Fibroblast of mammary gland (primary cell): ENCODE data around the gene ROGDI.

Experiments
- DNase-seq: peaks from one replicate; pipeline ENCODE4 v3.0.0-alpha.2; 2010; ENCODE audit warnings: low read depth
- H3K4me3 ChIP-seq: 2 replicates; pipeline ENCODE4 v1.5.1; 2011; ENCODE audit warnings: low read depth, mild to moderate bottlenecking, low read length, moderate library complexity; ENCODE audit not compliant: control insufficient read depth
- TF ChIP-seq, protein P1 (sequence below): conservative IDR thresholded peaks from 2 replicates; pipeline ENCODE4 v1.5.1; 2011; ENCODE audit warnings: low read depth, low read length, inconsistent platforms; ENCODE audit not compliant: control insufficient read depth, insufficient read depth

ROGDI gene

DNA sequence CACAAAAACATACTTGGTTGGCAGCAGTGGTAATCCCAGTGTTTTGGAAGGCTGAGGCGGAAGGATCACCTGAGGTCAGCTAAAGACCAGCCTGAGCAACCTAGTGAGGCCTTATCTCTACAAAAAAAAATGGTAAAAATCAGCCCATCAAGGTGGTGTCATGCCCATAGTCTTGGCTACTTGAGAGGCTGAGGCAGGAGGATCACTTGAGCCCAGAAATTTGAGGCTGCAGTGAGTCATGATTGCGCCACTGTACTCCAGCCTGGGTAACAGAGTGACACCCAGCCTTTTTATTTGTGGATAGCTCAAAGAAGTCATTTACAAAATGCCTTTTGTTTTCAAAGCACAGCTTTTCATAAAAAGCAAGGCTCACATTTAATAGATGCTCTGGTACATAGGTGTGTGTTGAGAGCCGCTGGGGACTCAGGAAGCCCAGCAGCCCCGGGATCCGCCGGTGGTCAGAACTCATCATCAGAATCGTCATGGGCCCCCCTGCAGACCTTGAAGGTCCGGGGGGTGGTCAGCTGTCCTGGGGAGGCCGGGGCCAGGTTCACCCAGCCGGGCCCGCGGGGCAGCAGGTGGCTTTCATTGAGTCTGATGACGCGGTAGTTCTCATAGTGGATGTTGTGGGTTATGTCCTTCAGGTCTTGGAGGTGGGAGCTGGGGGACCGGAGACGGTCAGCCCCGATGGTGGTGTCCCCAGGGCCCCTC, 24.9 kb downstream of the ROGDI start:
- no peak overlapping the region for H3K4me3 ChIP-seq
- DNase-seq, result no peak
- TF ChIP-seq, protein P1, sequence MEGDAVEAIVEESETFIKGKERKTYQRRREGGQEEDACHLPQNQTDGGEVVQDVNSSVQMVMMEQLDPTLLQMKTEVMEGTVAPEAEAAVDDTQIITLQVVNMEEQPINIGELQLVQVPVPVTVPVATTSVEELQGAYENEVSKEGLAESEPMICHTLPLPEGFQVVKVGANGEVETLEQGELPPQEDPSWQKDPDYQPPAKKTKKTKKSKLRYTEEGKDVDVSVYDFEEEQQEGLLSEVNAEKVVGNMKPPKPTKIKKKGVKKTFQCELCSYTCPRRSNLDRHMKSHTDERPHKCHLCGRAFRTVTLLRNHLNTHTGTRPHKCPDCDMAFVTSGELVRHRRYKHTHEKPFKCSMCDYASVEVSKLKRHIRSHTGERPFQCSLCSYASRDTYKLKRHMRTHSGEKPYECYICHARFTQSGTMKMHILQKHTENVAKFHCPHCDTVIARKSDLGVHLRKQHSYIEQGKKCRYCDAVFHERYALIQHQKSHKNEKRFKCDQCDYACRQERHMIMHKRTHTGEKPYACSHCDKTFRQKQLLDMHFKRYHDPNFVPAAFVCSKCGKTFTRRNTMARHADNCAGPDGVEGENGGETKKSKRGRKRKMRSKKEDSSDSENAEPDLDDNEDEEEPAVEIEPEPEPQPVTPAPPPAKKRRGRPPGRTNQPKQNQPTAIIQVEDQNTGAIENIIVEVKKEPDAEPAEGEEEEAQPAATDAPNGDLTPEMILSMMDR, result no peak

DNA sequence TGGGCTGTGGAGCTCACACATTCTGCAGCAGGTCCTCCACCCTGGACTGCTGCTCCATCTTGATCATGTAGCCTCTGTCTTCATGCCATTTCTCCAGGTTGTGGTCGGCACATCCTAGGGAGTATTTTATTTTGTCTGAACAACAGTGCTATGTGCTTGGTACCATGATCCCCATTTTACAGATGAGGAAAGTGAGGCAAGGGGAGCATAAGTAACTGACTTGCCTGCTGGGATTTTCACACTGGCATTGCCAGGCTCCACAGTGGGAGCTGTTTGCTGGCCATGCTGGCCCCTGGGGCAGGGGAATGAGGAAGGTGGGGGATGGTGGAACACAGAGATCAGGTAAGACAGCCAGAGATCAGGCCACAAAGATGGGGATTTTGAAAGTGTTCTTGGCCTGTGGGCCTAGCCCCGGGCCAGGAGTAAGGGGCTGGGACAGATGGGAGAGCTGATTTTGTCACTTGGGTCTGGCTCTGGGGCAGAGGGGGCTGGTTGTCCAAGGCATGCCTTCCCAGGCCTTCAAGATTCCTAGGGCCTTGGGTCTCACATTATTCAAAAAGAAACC, 26.2 kb downstream of the ROGDI start:
- TF ChIP-seq, protein P1, result no peak
- no peak overlapping the region for H3K4me3 ChIP-seq
- DNase-seq, result no peak

DNA sequence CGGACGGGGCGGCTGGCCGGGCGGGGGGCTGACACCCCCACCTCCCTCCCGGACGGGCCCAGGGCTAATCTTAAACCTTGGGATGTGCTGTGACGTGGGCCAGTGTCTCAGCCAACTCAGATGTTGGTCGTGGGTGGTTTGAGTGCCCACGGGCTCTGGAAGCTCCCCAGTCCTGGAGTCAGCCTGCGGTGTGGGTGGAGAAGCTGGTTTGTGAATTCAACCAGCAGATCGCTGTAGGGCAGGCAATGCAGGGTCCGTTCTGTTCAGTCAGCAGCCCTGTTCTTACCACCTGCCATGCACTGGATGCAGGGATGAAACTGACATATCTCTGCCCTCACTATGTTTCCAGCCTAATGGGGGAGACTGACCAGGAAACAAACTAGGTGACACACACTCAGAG, 27.4 kb downstream of the ROGDI start:
- no peak overlapping the region for H3K4me3 ChIP-seq
- TF ChIP-seq, protein P1, result no peak
- DNase-seq, result no peak

DNA sequence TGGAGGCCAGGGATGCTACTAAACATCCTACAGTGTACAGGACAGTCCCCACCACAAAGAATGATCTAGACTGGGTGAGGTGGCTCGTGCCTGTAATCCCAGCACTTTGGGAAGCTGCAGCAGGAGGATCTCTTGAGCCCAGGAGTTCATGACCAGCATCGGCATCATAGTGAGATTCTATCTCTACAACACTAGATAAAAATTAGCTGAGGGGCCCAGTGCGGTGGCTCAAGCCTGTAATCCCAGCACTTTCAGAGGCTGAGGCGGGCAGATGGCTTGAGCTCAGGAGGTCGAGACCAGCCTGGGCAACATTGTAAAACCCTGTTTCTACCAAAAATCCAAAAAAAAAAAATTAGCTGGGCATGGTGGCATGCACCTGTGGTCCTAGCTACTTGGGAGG, 30.1 kb downstream of the ROGDI start:
- no peak for DNase-seq
- H3K4me3 ChIP-seq, result no peak overlapping the region
- TF ChIP-seq, protein P1, result no peak

DNA sequence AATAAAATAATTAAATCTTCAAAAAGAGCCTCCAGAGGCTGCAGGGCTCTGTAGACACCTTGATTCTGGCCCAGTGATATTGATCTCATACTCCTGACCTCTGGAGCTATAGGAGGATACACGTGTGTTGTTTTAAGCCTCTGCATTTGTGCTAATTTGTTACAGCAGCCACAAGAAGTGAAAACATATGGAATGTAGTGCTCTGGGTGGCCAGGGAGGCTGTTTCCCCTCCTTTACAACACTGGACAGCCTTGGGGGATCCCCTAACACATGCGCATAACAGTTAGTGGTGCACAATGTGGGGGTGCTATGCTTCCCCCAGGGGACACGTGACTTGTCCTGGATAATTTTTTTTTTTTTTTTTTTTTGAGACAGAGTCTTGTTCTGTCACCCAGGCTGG, 30.8 kb downstream of the ROGDI start:
- TF ChIP-seq, protein P1, result no peak
- DNase-seq, result no peak
- no peak overlapping the region for H3K4me3 ChIP-seq

DNA sequence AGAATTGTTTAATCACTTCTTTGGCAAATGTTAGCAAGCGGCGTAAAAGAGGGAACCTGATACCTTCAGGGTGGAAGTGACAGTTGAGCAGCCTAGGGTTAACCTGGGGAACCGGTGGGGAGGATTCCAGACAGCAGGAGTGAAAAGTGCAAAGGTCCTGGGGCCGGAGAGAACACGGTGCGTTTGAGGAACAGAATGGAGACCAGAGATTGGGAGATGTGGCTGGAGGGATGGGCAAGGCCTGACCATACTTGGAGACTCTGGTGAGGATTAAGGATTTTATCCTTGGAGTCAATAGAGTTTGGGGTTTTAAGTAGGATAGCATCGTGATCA, 33.2 kb downstream of the ROGDI start:
- no peak for DNase-seq
- TF ChIP-seq, protein P1, result no peak
- peak overlapping the region; percentile 53 for H3K4me3 ChIP-seq
